ENCODE data around the gene HNRNPAB. TPM values are rescaled to one million over a fixed set of nuclear protein-coding genes. Genes with fewer than 3 reads are reported as not detected.

Gene HNRNPAB
- total RNA-seq (10 to 100 TPM; 24.5 to 61.6 (median 44.8) TPM), polyA plus RNA-seq (10 to 100 TPM; 47.0 to 52.7 TPM)

- H3K4me3 ChIP-seq = peak within 1 kb of the TSS; percentile 84 to 98 (median 96)
- WGBS, 2 donors = 0% methylated on average over 90 to 96 of the region's 96 CpGs
- no peak for TF ChIP-seq CTCF (IDR thresholded peaks at IDR 0.05)
- peak within 1 kb of the TSS; percentile 73 to 82 (median 78) for H3K27ac ChIP-seq
- no peaks in the 10 kb centered on the region for H3K9me3 ChIP-seq
- H3K27me3 ChIP-seq = no peaks in the 10 kb centered on the region
- DNase-seq = peak; percentile 93 to 98 (median 96)
- H3K36me3 ChIP-seq = peaks cover 0 to 20% (median 17%) of the 10 kb centered on the region in 3 donors
- ATAC-seq = peak; percentile 91 to 95 (median 91)
- H3K4me1 ChIP-seq = peaks cover 6 to 25% (median 14%) of the 10 kb centered on the region in 3 donors
- intact Hi-C loops (cut with DNase I) = no loop called here
- FAIRE-seq = no peak
Measured at GRCh38 chr5:178204182-178204934, at the start of gene HNRNPAB. Gene HNRNPAB (plus strand): TSS chr5:178204533. CDS start chr5:178204838, 305 bp downstream.

DNA sequence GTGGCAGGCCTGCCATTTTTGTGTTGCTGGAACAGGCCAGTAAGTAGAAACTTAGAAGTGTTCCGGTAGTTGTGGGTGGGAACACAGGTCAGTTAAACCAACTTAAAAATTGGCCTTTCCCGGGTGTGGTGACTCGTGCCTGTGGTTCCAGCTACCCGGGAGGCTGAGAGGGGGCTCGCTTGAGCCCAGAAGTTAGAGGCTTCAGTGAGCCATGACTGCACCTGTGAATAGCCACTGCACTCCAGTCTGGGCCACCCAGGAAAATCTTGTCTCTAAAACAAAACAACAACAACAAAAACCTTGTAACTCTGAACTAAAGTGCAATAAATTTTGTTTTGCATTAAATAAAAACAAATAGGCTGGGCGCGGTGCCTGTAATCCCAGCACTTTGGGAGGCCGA is 49.3 kb upstream of the HNRNPAB start:
- Histone ChIP-seq H3K36me3 (peaks cover 0 to 2% (median 0%) of the 10 kb centered on the region in 3 donors), H3K4me1 (peaks cover 0 to 12% (median 4%) of the 10 kb centered on the region in 3 donors), H3K27me3 (no peaks in the 10 kb centered on the region), H3K9me3 (no peaks in the 10 kb centered on the region), H3K4me3 (no peak overlapping the region), H3K27ac (no peak overlapping the region)
- FAIRE-seq (no peak), DNase-seq (no peak), ATAC-seq (no peak)
- 77 to 88% methylated on average over 8 of the region's 8 CpGs for WGBS, 2 donors
- intact Hi-C loops (cut with DNase I) = loop anchor here in 1 of 3 donors (10.0 kb wide), 1 partner anchor 80 kb away; no protein-coding TSS in a partner anchor
- TF ChIP-seq CTCF (IDR thresholded peaks at IDR 0.05) = no peak

GRCh38 chr5:178160176-178160575 is 44.2 kb upstream of the HNRNPAB start:
- Histone ChIP-seq H3K4me3 (no peak overlapping the region), H3K9me3 (no peaks in the 10 kb centered on the region), H3K27ac (no peak overlapping the region), H3K4me1 (peaks cover 0 to 3% (median 0%) of the 10 kb centered on the region in 3 donors), H3K27me3 (no peaks in the 10 kb centered on the region), H3K36me3 (no peaks in the 10 kb centered on the region)
- TF ChIP-seq CTCF (IDR thresholded peaks at IDR 0.05) = no peak
- FAIRE-seq = no peak
- DNase-seq = no peak
- ATAC-seq = no peak
- intact Hi-C loops (cut with DNase I) = loop anchor here in 1 of 3 donors (5.0 kb wide), 1 partner anchor 83 kb away; no protein-coding TSS in a partner anchor
- 76 to 79% methylated on average over 5 of the region's 5 CpGs for WGBS, 2 donors

DNA sequence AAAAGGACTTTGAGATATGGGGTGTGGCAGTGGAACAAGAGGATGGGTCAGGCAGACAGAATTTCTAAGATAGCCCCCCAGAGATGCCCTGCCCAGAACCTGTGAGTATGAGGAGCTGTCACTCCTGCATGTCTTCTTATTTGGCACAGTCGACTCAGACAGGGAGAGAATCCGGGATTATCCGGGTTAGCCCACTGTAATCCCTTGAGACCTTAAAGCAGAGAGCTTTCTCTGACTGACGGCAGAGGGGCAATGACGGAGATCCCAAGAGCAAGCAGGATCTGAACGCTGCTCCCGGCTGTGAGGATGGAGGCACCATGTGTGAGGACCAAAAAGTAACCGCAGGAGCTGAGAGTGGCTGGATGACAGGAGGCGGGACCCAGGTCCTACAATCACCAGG is 41.9 kb upstream of the HNRNPAB start:
- peaks cover 0 to 3% (median 0%) of the 10 kb centered on the region in 3 donors for H3K4me1 ChIP-seq
- FAIRE-seq (no peak), DNase-seq (no peak), ATAC-seq (no peak)
- H3K4me3 ChIP-seq = no peak overlapping the region
- no peak for TF ChIP-seq CTCF (IDR thresholded peaks at IDR 0.05)
- no peaks in the 10 kb centered on the region for H3K9me3 ChIP-seq
- no peak overlapping the region for H3K27ac ChIP-seq
- no peaks in the 10 kb centered on the region for H3K27me3 ChIP-seq
- 61 to 75% methylated on average over 9 of the region's 9 CpGs for WGBS, 2 donors
- H3K36me3 ChIP-seq = no peaks in the 10 kb centered on the region
- intact Hi-C loops (cut with DNase I) = loop anchor here in 1 of 3 donors (5.0 kb wide), 1 partner anchor 85 kb away; no protein-coding TSS in a partner anchor
